NCI-H2227 (cell line): ENCODE results near the gene POLR1A.

Experiments used
- DNase-seq: peaks from one replicate; lab custom pipeline; 2025; ENCODE audit not compliant: unreplicated experiment; lab: John Stamatoyannopoulos, UW

Gene POLR1A

DNA sequence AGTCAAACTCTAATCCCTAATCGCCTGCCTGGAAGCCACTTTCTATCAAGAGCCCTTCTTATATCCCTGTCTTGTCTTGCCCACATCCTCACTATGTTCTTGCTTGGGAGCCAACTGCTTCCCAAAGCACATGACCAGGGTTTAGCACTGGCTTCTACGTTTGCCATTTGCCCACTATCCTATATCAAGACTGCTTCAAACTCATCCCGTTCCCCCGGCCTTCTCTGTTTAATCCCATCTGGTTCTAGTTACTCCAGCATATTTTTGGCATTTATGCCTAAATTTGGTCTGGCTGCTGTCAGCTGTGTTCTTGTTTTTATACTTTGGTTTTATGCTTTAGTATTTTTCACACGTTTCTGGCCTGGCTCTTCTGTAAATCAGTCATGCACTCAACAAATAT, 40.2 kb downstream of the POLR1A start:
- no peak for DNase-seq

GRCh38 chr2:86064006-86064405, 41.7 kb downstream of the POLR1A start:
- no peak for DNase-seq

- DNase-seq, result no peak
Measured at GRCh38 chr2:86062043-86062442, 43.6 kb downstream of the POLR1A start.

DNA sequence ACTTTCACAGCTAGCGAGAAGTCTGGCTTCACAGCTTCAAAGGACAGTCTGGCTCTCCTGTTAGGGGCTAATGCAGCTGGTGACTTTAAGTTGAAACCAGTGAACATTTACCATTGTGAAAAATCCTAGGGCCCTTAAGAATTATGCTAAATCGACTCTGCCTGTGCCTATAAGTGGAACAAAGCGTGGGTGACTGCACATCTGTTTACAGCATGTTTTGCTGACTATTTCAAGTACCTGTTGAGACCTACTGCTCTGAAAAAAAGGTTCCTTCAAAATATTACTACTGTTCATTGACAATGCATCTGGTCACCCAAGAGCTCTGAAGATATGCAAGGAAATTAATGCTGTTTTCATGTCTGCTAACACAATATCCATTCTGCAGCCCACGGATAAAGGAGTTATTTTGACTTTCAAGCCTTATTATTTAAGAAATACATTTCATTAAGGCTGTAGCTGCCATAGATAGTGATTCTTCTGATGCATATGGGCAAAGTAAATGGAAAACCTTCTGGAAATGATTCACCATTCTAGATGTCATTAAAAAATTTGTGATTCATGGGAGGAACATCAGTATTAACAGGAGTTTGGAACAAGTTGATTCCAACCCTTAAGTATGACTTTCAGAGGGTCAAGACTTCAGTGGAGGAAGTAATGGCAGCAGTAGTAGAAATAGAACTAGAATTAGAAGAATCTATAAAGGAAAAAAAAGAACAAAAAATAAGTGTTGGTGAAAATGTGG, 48.9 kb downstream of the POLR1A start:
- DNase-seq, result no peak

GRCh38 chr2:86055314-86055713, 50.4 kb downstream of the POLR1A start:
- DNase-seq, result no peak

- DNase-seq, result no peak
Measured at GRCh38 chr2:86054535-86055082, 51.1 kb downstream of the POLR1A start.

- DNase-seq, result no peak
Measured at GRCh38 chr2:86053166-86053565, 52.5 kb downstream of the POLR1A start.

- no peak for DNase-seq
Measured at GRCh38 chr2:86052676-86053075, 53.0 kb downstream of the POLR1A start.

DNA sequence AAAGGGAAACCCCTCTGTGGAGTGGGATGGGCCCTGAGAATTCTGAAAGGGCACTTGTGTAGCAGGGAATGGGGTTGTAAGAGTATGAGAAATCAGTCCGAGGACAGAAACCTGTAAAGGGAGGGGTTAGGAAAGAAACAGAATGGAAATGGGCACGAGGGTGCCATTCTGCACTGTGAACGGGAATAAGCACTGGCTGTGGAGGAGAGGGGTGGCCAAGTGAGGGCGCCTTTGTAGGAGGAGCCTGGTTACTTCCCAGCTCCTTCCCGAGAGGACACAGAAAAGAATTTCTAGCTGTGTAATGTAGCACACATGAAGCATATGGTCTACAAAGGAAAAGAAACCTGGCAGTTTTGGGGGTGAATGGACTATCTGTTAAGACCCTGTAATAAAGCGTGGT, 53.4 kb downstream of the POLR1A start:
- no peak for DNase-seq

DNA sequence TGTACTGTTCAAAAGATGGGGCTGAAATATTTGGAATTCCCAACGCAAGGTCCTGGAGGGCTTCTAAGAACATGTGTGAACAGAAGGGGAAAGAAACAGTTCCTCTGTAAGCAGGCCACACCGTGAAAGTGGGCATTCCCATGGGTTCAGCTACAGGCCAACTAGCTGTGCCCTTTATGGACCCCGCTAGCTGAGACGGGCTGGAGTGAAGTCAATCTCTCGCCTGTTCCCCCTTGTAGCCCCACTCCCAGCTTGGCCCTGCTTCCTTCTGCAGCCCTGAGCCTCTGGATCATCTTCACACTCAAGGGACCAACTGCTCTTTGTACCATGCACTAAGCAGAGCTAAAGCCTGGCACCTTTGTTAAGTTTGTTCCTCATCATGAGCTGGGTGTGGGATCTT, 55.4 kb downstream of the POLR1A start:
- DNase-seq, result no peak

- DNase-seq, result no peak
Measured at GRCh38 chr2:86049529-86049928, 56.2 kb downstream of the POLR1A start.

DNA sequence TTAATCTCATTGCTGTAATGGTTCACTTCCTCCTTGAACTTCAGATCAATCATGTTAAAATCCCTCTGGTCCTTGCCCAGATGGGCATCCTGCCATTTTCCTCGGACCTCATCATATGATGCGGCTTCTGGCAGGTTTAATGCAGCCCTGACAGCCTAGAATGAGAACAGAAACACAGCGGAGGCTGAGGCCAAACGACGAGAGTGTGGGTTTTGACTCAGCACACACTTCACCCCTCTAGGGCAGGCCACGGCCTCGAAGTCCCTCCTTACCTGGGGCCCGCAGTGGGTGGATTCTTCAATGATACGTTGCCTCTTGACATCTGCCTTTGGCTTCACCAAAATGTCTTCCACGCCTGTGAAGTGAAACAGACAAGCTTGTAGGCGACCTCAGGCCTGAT, 56.8 kb downstream of the POLR1A start:
- DNase-seq, result no peak

DNA sequence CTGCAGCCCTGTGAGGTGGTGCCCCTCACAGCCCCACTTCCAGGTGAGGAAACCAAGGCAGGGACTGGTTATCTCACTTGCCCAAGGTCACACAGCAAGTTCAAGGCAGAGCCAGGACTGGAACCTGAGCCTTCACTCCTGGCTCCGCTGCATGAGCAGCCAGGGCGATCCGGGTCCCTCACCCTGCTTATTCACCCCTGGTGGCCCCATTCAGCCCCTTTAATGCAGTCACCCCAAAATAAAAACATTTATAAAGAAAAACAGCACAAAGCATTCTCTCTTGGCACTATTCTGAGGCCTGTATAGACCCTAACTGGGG, 57.3 kb downstream of the POLR1A start:
- no peak for DNase-seq

GRCh38 chr2:86047575-86048382, 57.9 kb downstream of the POLR1A start:
- no peak for DNase-seq

GRCh38 chr2:86045541-86045940, 60.1 kb downstream of the POLR1A start:
- DNase-seq, result no peak

DNA sequence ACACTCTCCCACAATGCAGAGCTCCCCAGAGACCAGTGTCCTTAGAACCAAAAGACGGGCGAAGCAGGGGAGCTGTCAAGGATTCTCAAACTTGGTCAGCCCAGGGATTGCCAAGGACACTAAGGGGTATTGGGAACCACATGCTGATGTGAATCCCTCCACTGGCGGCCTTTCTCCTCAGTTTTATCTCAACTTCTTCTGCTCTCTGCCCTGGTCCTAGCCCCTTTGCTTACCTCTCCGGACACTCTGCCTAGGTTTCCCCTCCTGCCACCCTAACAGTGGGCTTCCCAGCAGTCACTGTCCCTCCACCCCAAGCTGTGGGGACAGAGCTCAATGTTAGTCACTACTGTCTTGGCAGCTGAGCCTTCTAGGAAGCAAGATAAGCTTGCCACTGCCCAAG, 61.1 kb downstream of the POLR1A start:
- no peak for DNase-seq

DNA sequence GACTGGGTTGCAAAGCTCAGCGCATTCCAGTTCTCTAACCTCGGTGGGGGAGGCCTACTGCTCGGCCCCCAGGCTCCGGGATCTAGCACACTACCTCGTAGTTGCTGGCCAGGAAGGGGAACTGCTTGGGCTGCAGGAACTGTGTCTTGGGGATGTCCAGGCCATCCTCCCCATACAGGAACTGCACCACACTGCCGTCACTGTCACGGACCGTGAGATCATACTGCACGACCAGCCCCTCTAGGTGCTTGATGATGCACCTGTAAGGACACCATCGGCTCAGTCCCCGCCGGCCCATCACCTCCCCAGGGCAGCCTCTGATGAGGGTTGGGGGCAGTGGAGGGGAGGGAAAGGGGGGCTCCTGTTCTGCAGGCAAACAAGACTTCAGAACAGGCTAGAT, 61.6 kb downstream of the POLR1A start:
- no peak for DNase-seq

- no peak for DNase-seq
Measured at GRCh38 chr2:86042256-86043168, 63.2 kb downstream of the POLR1A start.

GRCh38 chr2:86039963-86040655, 65.6 kb downstream of the POLR1A start:
- DNase-seq, result no peak

- DNase-seq, result no peak
Measured at GRCh38 chr2:86039178-86039962, 66.3 kb downstream of the POLR1A start.
